ENCODE data around the gene CSNK1A1L. TPM values are rescaled to one million over a fixed set of nuclear protein-coding genes. Genes with fewer than 3 reads are reported as not detected.

The CSNK1A1L gene
- not detected for polyA plus RNA-seq (2013, experiment 1 of 2)
- polyA plus RNA-seq (2013, experiment 2 of 2): not detected

- Histone ChIP-seq H3K4me3 (ENCODE audit: extremely low read depth, insufficient read depth, low read length, poor library complexity, severe bottlenecking) (no peak within 1 kb of the TSS), H3K9me3 (ENCODE audit: control insufficient read depth, low read length) (peaks cover 8% of the 10 kb centered on the region), H3K36me3 (ENCODE audit: control insufficient read depth, insufficient read depth, low read length) (no peaks in the 10 kb centered on the region), H3K4me1 (ENCODE audit: control insufficient read depth, insufficient read depth, low read length, poor library complexity, severe bottlenecking) (no peaks in the 10 kb centered on the region), H3K27ac (ENCODE audit: low read depth, low read length, severe bottlenecking) (no peak within 1 kb of the TSS)
- WGBS, 2 experiments (ENCODE audit: insufficient coverage in 2 of 2): 95 to 96% methylated on average over 16 to 19 of the region's 26 CpGs
Measured at GRCh38 chr13:37105251-37105714, at the start of gene CSNK1A1L. TSS of gene CSNK1A1L (minus strand) at chr13:37105664. CDS start at chr13:37105256, 408 bp downstream.

GRCh38 chr13:37149380-37149779, 43.9 kb upstream of the CSNK1A1L start:
- 60% methylated on average over 1 of the region's 3 CpGs; no CpG with 5 or more reads in 1 of the 2 experiments for whole genome bisulfite sequencing, 2 experiments (ENCODE audit: insufficient coverage in 2 of 2)
- H3K27ac ChIP-seq (ENCODE audit: low read depth, low read length, severe bottlenecking): no peak overlapping the region

GRCh38 chr13:37148501-37148900, 43.0 kb upstream of the CSNK1A1L start:
- Histone ChIP-seq H3K36me3 (ENCODE audit: control insufficient read depth, insufficient read depth, low read length) (no peaks in the 10 kb centered on the region), H3K4me1 (ENCODE audit: control insufficient read depth, insufficient read depth, low read length, poor library complexity, severe bottlenecking) (no peaks in the 10 kb centered on the region), H3K9me3 (ENCODE audit: control insufficient read depth, low read length) (no peaks in the 10 kb centered on the region), H3K27ac (ENCODE audit: low read depth, low read length, severe bottlenecking) (no peak overlapping the region), H3K4me3 (ENCODE audit: extremely low read depth, insufficient read depth, low read length, poor library complexity, severe bottlenecking) (no peak overlapping the region)
- 78 to 83% methylated on average over 2 of the region's 2 CpGs for WGBS, 2 experiments (ENCODE audit: insufficient coverage in 2 of 2)

More at GRCh38 chr13:37149380-37149779, 43.9 kb upstream of the CSNK1A1L start:
- Histone ChIP-seq H3K36me3 (ENCODE audit: control insufficient read depth, insufficient read depth, low read length) (no peaks in the 10 kb centered on the region), H3K4me3 (ENCODE audit: extremely low read depth, insufficient read depth, low read length, poor library complexity, severe bottlenecking) (no peak overlapping the region), H3K9me3 (ENCODE audit: control insufficient read depth, low read length) (no peaks in the 10 kb centered on the region), H3K4me1 (ENCODE audit: control insufficient read depth, insufficient read depth, low read length, poor library complexity, severe bottlenecking) (no peaks in the 10 kb centered on the region)

GRCh38 chr13:37144661-37145060, 39.2 kb upstream of the CSNK1A1L start:
- Histone ChIP-seq H3K4me1 (ENCODE audit: control insufficient read depth, insufficient read depth, low read length, poor library complexity, severe bottlenecking) (no peaks in the 10 kb centered on the region), H3K36me3 (ENCODE audit: control insufficient read depth, insufficient read depth, low read length) (no peaks in the 10 kb centered on the region), H3K9me3 (ENCODE audit: control insufficient read depth, low read length) (no peaks in the 10 kb centered on the region), H3K27ac (ENCODE audit: low read depth, low read length, severe bottlenecking) (no peak overlapping the region), H3K4me3 (ENCODE audit: extremely low read depth, insufficient read depth, low read length, poor library complexity, severe bottlenecking) (no peak overlapping the region)

- H3K36me3 ChIP-seq (ENCODE audit: control insufficient read depth, insufficient read depth, low read length): no peaks in the 10 kb centered on the region
- H3K27ac ChIP-seq (ENCODE audit: low read depth, low read length, severe bottlenecking): no peak overlapping the region
- whole genome bisulfite sequencing, 2 experiments (ENCODE audit: insufficient coverage in 2 of 2): no CpG with 5 or more reads among the region's 1 CpG
- no peak overlapping the region for H3K4me3 ChIP-seq (ENCODE audit: extremely low read depth, insufficient read depth, low read length, poor library complexity, severe bottlenecking)
- no peaks in the 10 kb centered on the region for H3K9me3 ChIP-seq (ENCODE audit: control insufficient read depth, low read length)
- no peaks in the 10 kb centered on the region for H3K4me1 ChIP-seq (ENCODE audit: control insufficient read depth, insufficient read depth, low read length, poor library complexity, severe bottlenecking)
Measured at GRCh38 chr13:37143911-37144310, 38.4 kb upstream of the CSNK1A1L start.

- Histone ChIP-seq H3K36me3 (ENCODE audit: control insufficient read depth, insufficient read depth, low read length) (no peaks in the 10 kb centered on the region), H3K27ac (ENCODE audit: low read depth, low read length, severe bottlenecking) (no peak overlapping the region), H3K4me1 (ENCODE audit: control insufficient read depth, insufficient read depth, low read length, poor library complexity, severe bottlenecking) (no peaks in the 10 kb centered on the region), H3K4me3 (ENCODE audit: extremely low read depth, insufficient read depth, low read length, poor library complexity, severe bottlenecking) (no peak overlapping the region), H3K9me3 (ENCODE audit: control insufficient read depth, low read length) (no peaks in the 10 kb centered on the region)
- WGBS, 2 experiments (ENCODE audit: insufficient coverage in 2 of 2): 71% methylated on average over 1 of the region's 1 CpG; no CpG with 5 or more reads in 1 of the 2 experiments
Measured at GRCh38 chr13:37142877-37143276, 37.4 kb upstream of the CSNK1A1L start.

GRCh38 chr13:37141011-37141410, 35.5 kb upstream of the CSNK1A1L start:
- no peak overlapping the region for H3K4me3 ChIP-seq (ENCODE audit: extremely low read depth, insufficient read depth, low read length, poor library complexity, severe bottlenecking)
- H3K36me3 ChIP-seq (ENCODE audit: control insufficient read depth, insufficient read depth, low read length): no peaks in the 10 kb centered on the region
- H3K27ac ChIP-seq (ENCODE audit: low read depth, low read length, severe bottlenecking): no peak overlapping the region
- H3K4me1 ChIP-seq (ENCODE audit: control insufficient read depth, insufficient read depth, low read length, poor library complexity, severe bottlenecking): no peaks in the 10 kb centered on the region
- H3K9me3 ChIP-seq (ENCODE audit: control insufficient read depth, low read length): no peaks in the 10 kb centered on the region
- 100% methylated on average over 1 of the region's 1 CpG; no CpG with 5 or more reads in 1 of the 2 experiments for WGBS, 2 experiments (ENCODE audit: insufficient coverage in 2 of 2)

- no peak overlapping the region for H3K4me3 ChIP-seq (ENCODE audit: extremely low read depth, insufficient read depth, low read length, poor library complexity, severe bottlenecking)
- peaks cover 5% of the 10 kb centered on the region for H3K4me1 ChIP-seq (ENCODE audit: control insufficient read depth, insufficient read depth, low read length, poor library complexity, severe bottlenecking)
- no peaks in the 10 kb centered on the region for H3K36me3 ChIP-seq (ENCODE audit: control insufficient read depth, insufficient read depth, low read length)
- 71 to 82% methylated on average over 1 of the region's 1 CpG for WGBS, 2 experiments (ENCODE audit: insufficient coverage in 2 of 2)
- no peak overlapping the region for H3K27ac ChIP-seq (ENCODE audit: low read depth, low read length, severe bottlenecking)
- H3K9me3 ChIP-seq (ENCODE audit: control insufficient read depth, low read length): no peaks in the 10 kb centered on the region
Measured at GRCh38 chr13:37139356-37139755, 33.9 kb upstream of the CSNK1A1L start.

- Histone ChIP-seq H3K9me3 (ENCODE audit: control insufficient read depth, low read length) (no peaks in the 10 kb centered on the region), H3K4me3 (ENCODE audit: extremely low read depth, insufficient read depth, low read length, poor library complexity, severe bottlenecking) (no peak overlapping the region), H3K36me3 (ENCODE audit: control insufficient read depth, insufficient read depth, low read length) (no peaks in the 10 kb centered on the region), H3K4me1 (ENCODE audit: control insufficient read depth, insufficient read depth, low read length, poor library complexity, severe bottlenecking) (peaks cover 10% of the 10 kb centered on the region), H3K27ac (ENCODE audit: low read depth, low read length, severe bottlenecking) (no peak overlapping the region)
- 100% methylated on average over 1 of the region's 3 CpGs for WGBS, 2 experiments (ENCODE audit: insufficient coverage in 2 of 2)
Measured at GRCh38 chr13:37138926-37139325, 33.5 kb upstream of the CSNK1A1L start.

GRCh38 chr13:37138169-37138568, 32.7 kb upstream of the CSNK1A1L start:
- Histone ChIP-seq H3K9me3 (ENCODE audit: control insufficient read depth, low read length) (no peaks in the 10 kb centered on the region), H3K27ac (ENCODE audit: low read depth, low read length, severe bottlenecking) (no peak overlapping the region), H3K4me3 (ENCODE audit: extremely low read depth, insufficient read depth, low read length, poor library complexity, severe bottlenecking) (no peak overlapping the region), H3K4me1 (ENCODE audit: control insufficient read depth, insufficient read depth, low read length, poor library complexity, severe bottlenecking) (peaks cover 12% of the 10 kb centered on the region), H3K36me3 (ENCODE audit: control insufficient read depth, insufficient read depth, low read length) (no peaks in the 10 kb centered on the region)
- WGBS, 2 experiments (ENCODE audit: insufficient coverage in 2 of 2): 80 to 89% methylated on average over 1 of the region's 1 CpG

GRCh38 chr13:37136633-37137032, 31.2 kb upstream of the CSNK1A1L start:
- 86% methylated on average over 1 of the region's 2 CpGs; no CpG with 5 or more reads in 1 of the 2 experiments for WGBS, 2 experiments (ENCODE audit: insufficient coverage in 2 of 2)
- H3K9me3 ChIP-seq (ENCODE audit: control insufficient read depth, low read length): no peaks in the 10 kb centered on the region
- H3K36me3 ChIP-seq (ENCODE audit: control insufficient read depth, insufficient read depth, low read length): no peaks in the 10 kb centered on the region
- H3K4me3 ChIP-seq (ENCODE audit: extremely low read depth, insufficient read depth, low read length, poor library complexity, severe bottlenecking): no peak overlapping the region
- peaks cover 12% of the 10 kb centered on the region for H3K4me1 ChIP-seq (ENCODE audit: control insufficient read depth, insufficient read depth, low read length, poor library complexity, severe bottlenecking)
- H3K27ac ChIP-seq (ENCODE audit: low read depth, low read length, severe bottlenecking): no peak overlapping the region

All from mesodermal cell (in vitro differentiated cells).